ENCODE data around the gene CSNK1A1L. TPM values are rescaled to one million over a fixed set of nuclear protein-coding genes. Genes with fewer than 3 reads are reported as not detected.

The CSNK1A1L gene
- total and polyA plus RNA-seq, 10 of the 15 experiments (the other 5 are each of a cell fraction or from before 2014, with no cell fraction given) = not detected

DNA sequence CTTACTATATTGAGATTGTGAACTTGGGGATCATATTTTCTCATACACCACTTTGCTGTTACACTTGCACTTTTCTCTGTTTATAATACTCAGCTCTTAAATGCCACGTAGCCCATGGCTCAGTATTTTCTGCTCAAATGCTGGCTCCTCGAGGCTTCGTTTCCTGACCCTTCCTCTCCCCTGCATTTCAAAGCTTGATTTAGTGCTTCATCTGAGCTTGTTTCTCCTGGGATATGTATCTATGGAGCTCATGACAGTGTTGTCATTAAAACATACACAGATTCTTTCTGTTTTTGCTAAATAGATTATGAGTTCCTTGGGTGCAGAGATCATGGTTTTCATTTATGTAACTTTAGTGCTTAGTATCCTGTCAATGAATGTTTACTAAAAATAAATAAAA is 11.4 kb downstream of the CSNK1A1L start:
- Histone ChIP-seq H3K4me1 (ENCODE audit: control insufficient read depth, insufficient read depth, low read length) (no peaks in the 10 kb centered on the region), H3K9ac (ENCODE audit: control insufficient read depth, insufficient read depth, low read length) (no peak overlapping the region), H3K4me2 (ENCODE audit: control insufficient read depth, insufficient read depth) (no peak overlapping the region), H2AFZ (ENCODE audit: control insufficient read depth, low read depth, low read length) (no peak overlapping the region), H4K20me1 (ENCODE audit: control insufficient read depth, insufficient read depth) (no peaks in the 10 kb centered on the region), H3K27ac (ENCODE audit: control insufficient read depth, insufficient read depth) (no peak overlapping the region), H3K36me3 (ENCODE audit: control insufficient read depth in 2 of 2, insufficient read depth in 2 of 2, low read length in 1 of 2) (no peaks in the 10 kb centered on the region), H3K27me3 (replicated peaks in 1 of 2; ENCODE audit: control insufficient read depth in 2 of 2, insufficient read depth in 2 of 2, low read length in 1 of 2) (peaks cover 0 to 1% of the 10 kb centered on the region in 2 experiments; a peak in 2 of 4 replicates), H3K9me3 (replicated peaks; ENCODE audit: control insufficient read depth, insufficient read depth, low read length) (no peaks in the 10 kb centered on the region), H3K4me3 (no peak overlapping the region), H3K79me2 (ENCODE audit: control insufficient read depth, insufficient read depth, low read length) (no peaks in the 10 kb centered on the region)
- no peak for ATAC-seq
- in situ Hi-C loops (cut with MboI) = no loop called here
- ChIA-PET SMC1A (ENCODE audit: uncharacterized antibody, unreplicated experiment) (interaction anchor here (0.5 to 0.8 kb wide), 2 partner anchors 10 to 23 kb away, joined by 3 read pairs; no protein-coding TSS in a partner anchor), POLR2A (no interaction called here), RAD21 (ENCODE audit: unreplicated experiment) (no interaction called here), CTCF (no interaction called here)
- no TSS peak for BruUV-seq (replicated peaks)
- no peak for FAIRE-seq
- no peak for DNase-seq (ENCODE audit: low read depth, low spot score)
- WGBS (ENCODE audit: insufficient coverage, insufficient replicate concordance, low lambda C conversion rate, missing lambda C conversion rate) = 31% methylated on average over 3 of the region's 3 CpGs
- TF ChIP-seq, protein P1, sequence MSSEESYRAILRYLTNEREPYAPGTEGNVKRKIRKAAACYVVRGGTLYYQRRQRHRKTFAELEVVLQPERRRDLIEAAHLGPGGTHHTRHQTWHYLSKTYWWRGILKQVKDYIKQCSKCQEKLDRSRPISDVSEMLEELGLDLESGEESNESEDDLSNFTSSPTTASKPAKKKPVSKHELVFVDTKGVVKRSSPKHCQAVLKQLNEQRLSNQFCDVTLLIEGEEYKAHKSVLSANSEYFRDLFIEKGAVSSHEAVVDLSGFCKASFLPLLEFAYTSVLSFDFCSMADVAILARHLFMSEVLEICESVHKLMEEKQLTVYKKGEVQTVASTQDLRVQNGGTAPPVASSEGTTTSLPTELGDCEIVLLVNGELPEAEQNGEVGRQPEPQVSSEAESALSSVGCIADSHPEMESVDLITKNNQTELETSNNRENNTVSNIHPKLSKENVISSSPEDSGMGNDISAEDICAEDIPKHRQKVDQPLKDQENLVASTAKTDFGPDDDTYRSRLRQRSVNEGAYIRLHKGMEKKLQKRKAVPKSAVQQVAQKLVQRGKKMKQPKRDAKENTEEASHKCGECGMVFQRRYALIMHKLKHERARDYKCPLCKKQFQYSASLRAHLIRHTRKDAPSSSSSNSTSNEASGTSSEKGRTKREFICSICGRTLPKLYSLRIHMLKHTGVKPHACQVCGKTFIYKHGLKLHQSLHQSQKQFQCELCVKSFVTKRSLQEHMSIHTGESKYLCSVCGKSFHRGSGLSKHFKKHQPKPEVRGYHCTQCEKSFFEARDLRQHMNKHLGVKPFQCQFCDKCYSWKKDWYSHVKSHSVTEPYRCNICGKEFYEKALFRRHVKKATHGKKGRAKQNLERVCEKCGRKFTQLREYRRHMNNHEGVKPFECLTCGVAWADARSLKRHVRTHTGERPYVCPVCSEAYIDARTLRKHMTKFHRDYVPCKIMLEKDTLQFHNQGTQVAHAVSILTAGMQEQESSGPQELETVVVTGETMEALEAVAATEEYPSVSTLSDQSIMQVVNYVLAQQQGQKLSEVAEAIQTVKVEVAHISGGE (CRISPR knock-in tag; IDR thresholded peaks at IDR 0.05) = no peak
- TF ChIP-seq NRF1 (conservative IDR thresholded peaks at IDR 0.05; ENCODE audit: low read depth, low read length) (no peak), HDGF (IDR thresholded peaks at IDR 0.05) (no peak), MTA3 (IDR thresholded peaks at IDR 0.05; ENCODE audit: borderline replicate concordance, low read length) (no peak), NR2C2 (IDR thresholded peaks at IDR 0.05; ENCODE audit: borderline replicate concordance, control insufficient read depth, insufficient read length, low read depth) (no peak), KLF5 (IDR thresholded peaks at IDR 0.05; ENCODE audit: partially characterized antibody) (no peak), SMARCA5 (IDR thresholded peaks at IDR 0.05) (no peak), DPF2 (IDR thresholded peaks at IDR 0.05) (no peak), RELA (IDR thresholded peaks at IDR 0.05; ENCODE audit: borderline replicate concordance, partially characterized antibody) (no peak), SREBF2 (IDR thresholded peaks at IDR 0.05; ENCODE audit: low read length) (no peak), POLR2AphosphoS2 (IDR thresholded peaks at IDR 0.05; ENCODE audit: low read depth, low read length) (no peak)
- TF ChIP-seq, protein P2, sequence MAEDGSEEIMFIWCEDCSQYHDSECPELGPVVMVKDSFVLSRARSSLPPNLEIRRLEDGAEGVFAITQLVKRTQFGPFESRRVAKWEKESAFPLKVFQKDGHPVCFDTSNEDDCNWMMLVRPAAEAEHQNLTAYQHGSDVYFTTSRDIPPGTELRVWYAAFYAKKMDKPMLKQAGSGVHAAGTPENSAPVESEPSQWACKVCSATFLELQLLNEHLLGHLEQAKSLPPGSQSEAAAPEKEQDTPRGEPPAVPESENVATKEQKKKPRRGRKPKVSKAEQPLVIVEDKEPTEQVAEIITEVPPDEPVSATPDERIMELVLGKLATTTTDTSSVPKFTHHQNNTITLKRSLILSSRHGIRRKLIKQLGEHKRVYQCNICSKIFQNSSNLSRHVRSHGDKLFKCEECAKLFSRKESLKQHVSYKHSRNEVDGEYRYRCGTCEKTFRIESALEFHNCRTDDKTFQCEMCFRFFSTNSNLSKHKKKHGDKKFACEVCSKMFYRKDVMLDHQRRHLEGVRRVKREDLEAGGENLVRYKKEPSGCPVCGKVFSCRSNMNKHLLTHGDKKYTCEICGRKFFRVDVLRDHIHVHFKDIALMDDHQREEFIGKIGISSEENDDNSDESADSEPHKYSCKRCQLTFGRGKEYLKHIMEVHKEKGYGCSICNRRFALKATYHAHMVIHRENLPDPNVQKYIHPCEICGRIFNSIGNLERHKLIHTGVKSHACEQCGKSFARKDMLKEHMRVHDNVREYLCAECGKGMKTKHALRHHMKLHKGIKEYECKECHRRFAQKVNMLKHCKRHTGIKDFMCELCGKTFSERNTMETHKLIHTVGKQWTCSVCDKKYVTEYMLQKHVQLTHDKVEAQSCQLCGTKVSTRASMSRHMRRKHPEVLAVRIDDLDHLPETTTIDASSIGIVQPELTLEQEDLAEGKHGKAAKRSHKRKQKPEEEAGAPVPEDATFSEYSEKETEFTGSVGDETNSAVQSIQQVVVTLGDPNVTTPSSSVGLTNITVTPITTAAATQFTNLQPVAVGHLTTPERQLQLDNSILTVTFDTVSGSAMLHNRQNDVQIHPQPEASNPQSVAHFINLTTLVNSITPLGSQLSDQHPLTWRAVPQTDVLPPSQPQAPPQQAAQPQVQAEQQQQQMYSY (CRISPR knock-in tag; IDR thresholded peaks at IDR 0.05) = no peak
- intact Hi-C loops (cut with micrococcal nuclease; ENCODE audit: unreplicated experiment) = no loop called here
